Neutrophil (primary cell): ENCODE measurements around the gene EHD1.

ENCODE experiments used
- H3K27ac ChIP-seq: fragments of 200-600 bp; sonication (generic); 2 replicates; pipeline ENCODE4 v1.5.1; 2016; ENCODE audit warnings: mild to moderate bottlenecking, moderate library complexity
- H3K27me3 ChIP-seq: fragments of 200-600 bp; sonication (generic); 2 replicates; pipeline ENCODE4 v1.6.0; 2016; ENCODE audit warnings: mild to moderate bottlenecking
- H3K36me3 ChIP-seq: fragments of 200-600 bp; sonication (generic); 2 replicates; pipeline ENCODE4 v1.5.1; 2017
- H3K4me1 ChIP-seq, 2 experiments: fragments of 200-600 bp in 1 of 2; sonication (generic) in 1 of 2; 1 replicate in 1 of 2; 2 replicates in 1 of 2; pipeline versions ENCODE4 v1.5.1 to v1.6.1; 2013 to 2016; ENCODE audit warnings: low read depth in 1 of 2, low read length in 1 of 2, mild to moderate bottlenecking in 1 of 2, moderate library complexity in 1 of 2; ENCODE audit not compliant: control insufficient read depth in 1 of 2, insufficient read depth in 1 of 2
- H3K4me3 ChIP-seq, 2 experiments: fragments of 200-600 bp in 1 of 2; sonication (generic) in 1 of 2; 1 replicate in 1 of 2; 2 replicates in 1 of 2; pipeline ENCODE4 v1.5.1; 2013 to 2016; ENCODE audit warnings: low read depth in 1 of 2, low read length in 1 of 2, mild to moderate bottlenecking in 1 of 2, moderate library complexity in 1 of 2
- H3K9me3 ChIP-seq: fragments of 200-600 bp; sonication (generic); 2 replicates; pipeline ENCODE4 v1.5.1; 2016
- CTCF ChIP-seq: fragments of 200-600 bp; sonication (generic); IDR thresholded peaks from 2 replicates; pipeline ENCODE4 v1.5.1; 2016; ENCODE audit warnings: antibody characterized with exemption

The EHD1 gene

GRCh38 chr11:64859542-64860414 is 18.6 kb downstream of the EHD1 start:
- peak overlapping the region; percentile 59 to 62 for H3K4me3 ChIP-seq
- H3K9me3 ChIP-seq = no peaks in the 10 kb centered on the region
- H3K27me3 ChIP-seq = no peaks in the 10 kb centered on the region
- peaks cover 100% of the 10 kb centered on the region in 2 experiments for H3K4me1 ChIP-seq
- TF ChIP-seq CTCF = no peak
- H3K27ac ChIP-seq = peak overlapping the region; percentile 99
- peaks cover 56% of the 10 kb centered on the region for H3K36me3 ChIP-seq

DNA sequence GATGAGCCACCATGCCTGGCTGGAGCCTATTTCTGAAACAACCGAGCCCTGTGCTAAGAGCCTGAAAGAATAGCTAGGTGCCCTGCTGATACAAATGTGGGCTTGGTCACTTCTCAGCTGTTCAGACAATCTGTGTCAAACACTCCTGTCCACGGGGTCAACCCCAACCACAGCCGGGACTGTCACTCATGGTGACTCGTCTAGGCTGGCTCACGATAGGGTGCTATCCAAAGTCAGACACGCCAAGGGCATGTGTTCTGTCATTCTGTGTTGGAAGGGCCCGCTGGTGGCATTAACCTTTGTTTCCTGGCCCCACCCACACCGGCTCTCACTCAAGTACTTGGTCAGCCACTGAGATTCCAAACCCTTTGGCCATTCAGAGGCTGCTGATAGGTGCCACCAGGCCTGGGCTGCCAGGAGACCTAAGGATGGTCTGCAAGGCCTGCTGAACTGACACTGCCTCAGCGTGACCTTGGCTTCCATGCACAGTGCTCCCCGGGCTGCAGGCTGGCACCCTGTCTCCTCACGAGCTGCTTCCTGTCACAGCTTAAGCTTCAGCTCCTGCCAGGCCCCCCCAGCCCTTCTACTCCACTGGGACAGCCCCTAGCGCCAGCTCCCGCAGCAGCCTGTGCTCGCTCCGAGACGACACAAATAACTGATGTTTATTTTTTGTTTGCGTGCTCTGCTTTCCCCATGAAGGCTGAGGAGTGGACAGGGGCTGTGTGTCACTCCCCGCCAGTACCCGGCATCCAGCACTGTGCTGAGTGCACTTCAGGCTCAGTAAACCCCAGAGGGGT is 19.8 kb downstream of the EHD1 start:
- peaks cover 62% of the 10 kb centered on the region for H3K36me3 ChIP-seq
- no peak for TF ChIP-seq CTCF
- H3K4me3 ChIP-seq = peak overlapping the region; percentile 59 to 62
- H3K27ac ChIP-seq = peak overlapping the region; percentile 99
- no peaks in the 10 kb centered on the region for H3K9me3 ChIP-seq
- peaks cover 100% of the 10 kb centered on the region in 2 experiments for H3K4me1 ChIP-seq
- no peaks in the 10 kb centered on the region for H3K27me3 ChIP-seq

DNA sequence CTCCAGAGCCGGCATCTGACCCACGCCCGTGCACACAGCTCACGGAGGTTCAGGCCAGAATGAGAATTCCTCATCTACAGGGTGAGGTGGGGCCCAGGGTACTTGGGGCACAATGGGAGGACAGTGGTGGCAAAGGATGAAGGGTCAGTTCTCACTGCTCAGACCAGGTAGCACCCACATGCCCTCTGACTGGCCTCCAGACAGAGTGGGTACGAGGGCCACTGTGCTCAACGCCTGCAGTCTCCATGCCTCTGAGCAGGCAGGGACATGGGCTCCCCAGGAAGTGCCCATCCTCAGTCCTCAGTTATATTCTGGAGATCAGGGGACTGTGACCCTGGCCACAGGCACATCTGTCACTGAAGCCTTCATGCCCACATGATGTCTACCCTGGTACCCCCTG is 20.9 kb downstream of the EHD1 start:
- TF ChIP-seq CTCF = no peak
- H3K4me1 ChIP-seq = peaks cover 100% of the 10 kb centered on the region in 2 experiments
- no peaks in the 10 kb centered on the region for H3K27me3 ChIP-seq
- H3K9me3 ChIP-seq = no peaks in the 10 kb centered on the region
- H3K4me3 ChIP-seq = peak overlapping the region in 1 of 2 experiments; percentile 62
- peak overlapping the region; percentile 99 for H3K27ac ChIP-seq
- H3K36me3 ChIP-seq = peaks cover 70% of the 10 kb centered on the region

DNA sequence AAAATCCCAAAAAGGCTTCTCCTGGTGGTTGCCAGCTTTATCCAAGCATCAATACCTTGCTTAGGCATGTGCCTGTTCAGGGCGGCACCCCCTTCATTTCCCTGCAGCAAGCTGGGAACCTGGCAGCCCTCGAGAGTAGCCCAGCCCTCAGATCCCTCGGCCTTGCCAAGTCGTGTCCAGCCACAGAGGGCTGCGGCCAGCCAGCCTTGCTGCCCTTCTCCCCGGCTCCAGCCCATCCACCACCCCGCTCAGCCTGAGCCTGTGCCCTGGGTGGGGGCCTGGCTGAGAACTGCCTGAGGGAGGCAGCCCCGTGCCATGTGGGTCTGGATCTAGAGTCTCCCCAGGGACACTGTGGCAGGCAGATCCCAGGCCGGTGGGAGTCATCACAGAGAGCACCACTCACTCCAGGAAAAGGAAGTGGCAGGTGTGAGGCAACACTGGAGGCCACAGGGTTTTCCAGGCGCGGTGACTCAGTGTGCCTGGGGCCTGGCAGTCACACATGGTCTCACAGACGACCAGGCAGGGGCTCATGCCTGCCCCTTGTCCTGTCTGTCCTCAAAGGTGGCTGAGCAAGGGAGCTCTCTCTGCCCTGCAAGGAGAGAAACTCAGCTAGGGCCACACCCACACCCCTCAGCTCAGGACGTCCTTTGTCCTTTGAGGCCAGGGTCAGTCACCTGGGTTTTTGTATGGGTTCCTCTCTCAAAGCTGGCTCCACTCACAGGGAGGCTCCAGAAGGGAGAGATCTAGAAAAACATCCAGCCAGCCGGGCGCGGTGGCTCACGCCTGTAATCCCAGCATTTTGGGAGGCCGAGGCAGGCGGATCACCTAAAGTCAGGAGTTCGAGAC is 21.8 kb downstream of the EHD1 start:
- peaks cover 100% of the 10 kb centered on the region in 2 experiments for H3K4me1 ChIP-seq
- peak overlapping the region; percentile 99 for H3K27ac ChIP-seq
- no peaks in the 10 kb centered on the region for H3K9me3 ChIP-seq
- no peaks in the 10 kb centered on the region for H3K27me3 ChIP-seq
- peak overlapping the region; percentile 50 to 62 for H3K4me3 ChIP-seq
- H3K36me3 ChIP-seq = peaks cover 79% of the 10 kb centered on the region
- TF ChIP-seq CTCF = no peak
